Natural killer cell (primary cell): Measurements from ENCODE around the gene CES3. TPM values are rescaled to one million over a fixed set of nuclear protein-coding genes. Genes with fewer than 3 reads are reported as not detected.

Experiments used
- ATAC-seq, 3 donors: fragments of 150-1000 bp in 2 of 3; fragments of 200-7000 bp in 1 of 3; cut with Tn5 transposase; 1 replicate in 1 of 3; 2 replicates in 2 of 3; pipeline ENCODE4 v1.10.0; 2021; ENCODE audit warnings: mild to moderate bottlenecking in 2 of 3, moderate library complexity in 2 of 3
- DNase-seq, 2 donors: peaks; one replicate each; pipeline versions ENCODE4 v3.0.0 to v3.0.0-alpha.2; 2013 to 2021; ENCODE audit warnings: mixed read lengths in 1 of 2
- H3K27ac ChIP-seq: one replicate; pipeline ENCODE4 v1.5.1; 2013; ENCODE audit warnings: mild to moderate bottlenecking, low read length
- H3K27me3 ChIP-seq: one replicate; pipeline ENCODE4 v1.6.1; 2013; ENCODE audit warnings: low read length; ENCODE audit not compliant: control insufficient read depth, insufficient read depth
- H3K36me3 ChIP-seq: one replicate; pipeline ENCODE4 v1.6.1; 2013; ENCODE audit warnings: low read length; ENCODE audit not compliant: control insufficient read depth, insufficient read depth
- H3K4me1 ChIP-seq: one replicate; pipeline ENCODE4 v1.6.1; 2013; ENCODE audit warnings: low read length; ENCODE audit not compliant: control insufficient read depth, insufficient read depth
- H3K4me3 ChIP-seq: one replicate; pipeline ENCODE4 v1.5.1; 2013; ENCODE audit warnings: low read length
- H3K9me3 ChIP-seq: one replicate; pipeline ENCODE4 v1.6.1; 2013; ENCODE audit warnings: low read length; ENCODE audit not compliant: control insufficient read depth, insufficient read depth
- H3K27ac Mint-ChIP-seq, 2 donors: one replicate each; pipeline ENCODE4 v1.8.0; 2022; ENCODE audit warnings: mild to moderate bottlenecking in 2 of 2, mixed read lengths in 2 of 2, moderate library complexity in 1 of 2
- H3K27me3 Mint-ChIP-seq, 2 donors: one replicate each; pipeline ENCODE4 v1.8.0; 2022; ENCODE audit warnings: low read depth in 2 of 2, mixed read lengths in 2 of 2
- H3K36me3 Mint-ChIP-seq: one replicate; pipeline ENCODE4 v1.8.0; 2022; ENCODE audit warnings: mixed read lengths
- H3K4me1 Mint-ChIP-seq, 2 donors: one replicate each; pipeline ENCODE4 v1.8.0; 2022; ENCODE audit warnings: mixed read lengths in 2 of 2
- H3K4me3 Mint-ChIP-seq: one replicate; pipeline ENCODE4 v1.8.0; 2022; ENCODE audit warnings: mild to moderate bottlenecking, moderate library complexity, mixed read lengths
- H3K9me3 Mint-ChIP-seq, 2 donors: one replicate each; pipeline ENCODE4 v1.8.0; 2022; ENCODE audit warnings: mixed read lengths in 2 of 2
- CTCF ChIP-seq: fragments of 200-600 bp; IDR thresholded peaks from one replicate; pipeline ENCODE4 v1.8.0; 2022; ENCODE audit warnings: antibody characterized with exemption
- whole genome bisulfite sequencing: methylation state at CpG from one replicate; pipeline ENCODE4 v1.1.7; 2013; ENCODE audit warnings: missing lambda C conversion rate; ENCODE audit not compliant: insufficient coverage; 5-methylcytosine and 5-hydroxymethylcytosine counted together
- intact Hi-C: fragments of 100-400 bp; cut with micrococcal nuclease; formaldehyde crosslinking; loops from one replicate; pipeline ENCODE4 v1.14.2; 2022
- total RNA-seq, 4 donors: library from RNA; stranded (reverse); fragments of 120-200 nt in 1 of 4; gene quantifications; one replicate each; pipeline versions ENCODE4 v1.2.3 to v1.2.4, GENCODE V29; 2013 to 2022

The CES3 gene
- total RNA-seq, 3 donors from 2014 or later (not counting 1 experiment from before 2014, with no cell fraction given), result 0.19 to 0.95 (median 0.27) TPM

GRCh38 chr16:66961914-66962313, 848 bp downstream of the CES3 start:
- no peak overlapping the region for H3K4me3 ChIP-seq
- ATAC-seq (no peak), DNase-seq (no peak)
- no peaks in the 10 kb centered on the region for H3K27me3 ChIP-seq
- peaks cover 3% of the 10 kb centered on the region for H3K4me1 ChIP-seq
- no peak overlapping the region for H3K4me3 Mint-ChIP-seq
- intact Hi-C loops, result no loop called here
- no peaks in the 10 kb centered on the region for H3K36me3 ChIP-seq
- H3K27ac Mint-ChIP-seq, result no peak overlapping the region
- no peak overlapping the region for H3K27ac ChIP-seq
- H3K4me1 Mint-ChIP-seq, result peaks cover 0 to 9% of the 10 kb centered on the region in 2 donors
- no peaks in the 10 kb centered on the region for H3K9me3 ChIP-seq
- peaks cover 12 to 16% of the 10 kb centered on the region in 2 donors for H3K27me3 Mint-ChIP-seq
- H3K36me3 Mint-ChIP-seq, result no peaks in the 10 kb centered on the region
- WGBS, result 27% methylated on average over 5 of the region's 5 CpGs
- TF ChIP-seq CTCF, result no peak
- H3K9me3 Mint-ChIP-seq, result no peaks in the 10 kb centered on the region

GRCh38 chr16:66964049-66964448, 3.0 kb downstream of the CES3 start:
- Mint-ChIP-seq H3K9me3 (no peaks in the 10 kb centered on the region), H3K4me1 (peaks cover 0 to 9% of the 10 kb centered on the region in 2 donors), H3K27me3 (peaks cover 7 to 10% of the 10 kb centered on the region in 2 donors), H3K4me3 (no peak overlapping the region), H3K27ac (no peak overlapping the region), H3K36me3 (no peaks in the 10 kb centered on the region)
- ATAC-seq (no peak), DNase-seq (no peak)
- H3K27me3 ChIP-seq, result no peaks in the 10 kb centered on the region
- no peaks in the 10 kb centered on the region for H3K36me3 ChIP-seq
- H3K4me3 ChIP-seq, result no peak overlapping the region
- TF ChIP-seq CTCF, result no peak
- peaks cover 3% of the 10 kb centered on the region for H3K4me1 ChIP-seq
- H3K27ac ChIP-seq, result no peak overlapping the region
- no peaks in the 10 kb centered on the region for H3K9me3 ChIP-seq
- 78% methylated on average over 6 of the region's 6 CpGs for WGBS
- intact Hi-C loops, result no loop called here

- Mint-ChIP-seq H3K4me1 (no peaks in the 10 kb centered on the region), H3K9me3 (no peaks in the 10 kb centered on the region), H3K4me3 (no peak overlapping the region), H3K27me3 (peaks cover 7 to 10% of the 10 kb centered on the region in 2 donors), H3K36me3 (no peaks in the 10 kb centered on the region), H3K27ac (no peak overlapping the region)
- Histone ChIP-seq H3K36me3 (no peaks in the 10 kb centered on the region), H3K4me1 (no peaks in the 10 kb centered on the region), H3K4me3 (no peak overlapping the region), H3K27ac (no peak overlapping the region), H3K27me3 (no peaks in the 10 kb centered on the region), H3K9me3 (no peaks in the 10 kb centered on the region)
- no peak for TF ChIP-seq CTCF
- intact Hi-C loops, result no loop called here
- DNase-seq (no peak), ATAC-seq (no peak)
- 85% methylated on average over 5 of the region's 5 CpGs for WGBS
These were observed 7.8 kb downstream of the CES3 start for GRCh38 chr16:66968847-66969246.
